ENCODE results near the gene IFT80.
"Not testable (repeated sequence)": the region's sequence is repeated elsewhere in the genome, so short reads cannot be mapped to it uniquely, and the experiment has no call there.

The IFT80 gene

GRCh38 chr3:160355826-160356225, 43.2 kb downstream of the IFT80 start:
- no peak for DNase-seq

- DNase-seq = no peak
These were observed 52.5 kb downstream of the IFT80 start for GRCh38 chr3:160346511-160346910.

- DNase-seq = no peak
These were observed 55.9 kb downstream of the IFT80 start for GRCh38 chr3:160343132-160343531.

GRCh38 chr3:160340351-160340750, 58.7 kb downstream of the IFT80 start:
- no peak for DNase-seq

GRCh38 chr3:160331127-160331937, 67.7 kb downstream of the IFT80 start:
- DNase-seq = peak in 1 of 2 experiments; percentile 35

GRCh38 chr3:160330690-160331089, 68.3 kb downstream of the IFT80 start:
- DNase-seq = no peak

GRCh38 chr3:160330109-160330508, 68.9 kb downstream of the IFT80 start:
- no peak for DNase-seq

GRCh38 chr3:160326286-160326685, 72.7 kb downstream of the IFT80 start:
- not testable (repeated sequence) for DNase-seq

GRCh38 chr3:160321821-160322220, 77.2 kb downstream of the IFT80 start:
- DNase-seq = not testable (repeated sequence)

GRCh38 chr3:160319322-160319721, 79.7 kb downstream of the IFT80 start:
- DNase-seq = no peak

- no peak for DNase-seq
These were observed 84.0 kb downstream of the IFT80 start for GRCh38 chr3:160314995-160315394.

- DNase-seq = no peak
These were observed 86.9 kb downstream of the IFT80 start for GRCh38 chr3:160312014-160312624.

- no peak for DNase-seq
These were observed 96.2 kb downstream of the IFT80 start for GRCh38 chr3:160302806-160303205.

- no peak for DNase-seq
These were observed 102.4 kb downstream of the IFT80 start for GRCh38 chr3:160296591-160296990.

GRCh38 chr3:160291909-160292299, 107.1 kb downstream of the IFT80 start:
- no peak for DNase-seq

- no peak for DNase-seq
These were observed 107.6 kb downstream of the IFT80 start for GRCh38 chr3:160291290-160291908.

- DNase-seq = no peak
These were observed 111.4 kb downstream of the IFT80 start for GRCh38 chr3:160287666-160288065.

GRCh38 chr3:160286231-160286630, 112.8 kb downstream of the IFT80 start:
- no peak for DNase-seq

GRCh38 chr3:160280836-160281235, 118.2 kb downstream of the IFT80 start:
- no peak for DNase-seq

- no peak for DNase-seq
These were observed 119.4 kb downstream of the IFT80 start for GRCh38 chr3:160279657-160280056.

- peak in 1 of 2 experiments; percentile 1 for DNase-seq
These were observed 120.8 kb downstream of the IFT80 start for GRCh38 chr3:160278210-160278609.

GRCh38 chr3:160265088-160265487, 133.9 kb downstream of the IFT80 start:
- no peak for DNase-seq

- no peak for DNase-seq
These were observed 138.3 kb downstream of the IFT80 start for GRCh38 chr3:160260587-160261270.
